H9 (cell line): Measurements from ENCODE around the gene DSCAM. TPM values are rescaled to one million over a fixed set of nuclear protein-coding genes. Genes with fewer than 3 reads are reported as not detected.

Experiments used
- DNase-seq: peaks from one replicate; pipeline ENCODE4 v3.0.0-alpha.2; 2017
- H2AFZ ChIP-seq: one replicate; pipeline ENCODE4 v1.6.1; 2013; ENCODE audit warnings: mild to moderate bottlenecking, low read length, control low read depth, moderate library complexity
- H2AK5ac ChIP-seq: 2 replicates; pipeline ENCODE4 v1.6.1; 2013; ENCODE audit warnings: low read length, control low read depth, mixed read lengths; ENCODE audit not compliant: insufficient read length
- H2BK120ac ChIP-seq: one replicate; pipeline ENCODE4 v1.6.1; 2013; ENCODE audit warnings: low read depth, mild to moderate bottlenecking, low read length, control low read depth, inconsistent platforms; ENCODE audit not compliant: poor library complexity, severe bottlenecking
- H2BK12ac ChIP-seq: 2 replicates; pipeline ENCODE4 v1.6.1; 2013; ENCODE audit warnings: low read length, control low read depth, mixed read lengths, low read depth; ENCODE audit not compliant: insufficient read length
- H2BK15ac ChIP-seq: 2 replicates; pipeline ENCODE4 v1.6.1; 2013; ENCODE audit warnings: low read depth, low read length, control low read depth
- H2BK20ac ChIP-seq: one replicate; pipeline ENCODE4 v1.6.1; 2013; ENCODE audit warnings: low read depth, mild to moderate bottlenecking, low read length, control low read depth, inconsistent platforms; ENCODE audit not compliant: poor library complexity, severe bottlenecking
- H2BK5ac ChIP-seq: 2 replicates; pipeline ENCODE4 v1.6.1; 2013; ENCODE audit warnings: low read length, control low read depth, mixed read lengths; ENCODE audit not compliant: insufficient read length
- H3K14ac ChIP-seq: 2 replicates; pipeline ENCODE4 v1.6.1; 2013; ENCODE audit warnings: low read length, control low read depth; ENCODE audit not compliant: insufficient read depth
- H3K18ac ChIP-seq: 2 replicates; pipeline ENCODE4 v1.6.1; 2013; ENCODE audit warnings: low read depth, mild to moderate bottlenecking, mixed read lengths, low read length, control low read depth; ENCODE audit not compliant: insufficient read length
- H3K23ac ChIP-seq: 2 replicates; pipeline ENCODE4 v1.6.1; 2013; ENCODE audit warnings: low read length, control low read depth, mixed read lengths, low read depth; ENCODE audit not compliant: insufficient read length
- H3K23me2 ChIP-seq: 2 replicates; pipeline ENCODE4 v1.6.1; 2013; ENCODE audit warnings: low read depth, mild to moderate bottlenecking, mixed read lengths, low read length, control low read depth; ENCODE audit not compliant: insufficient read length, poor library complexity, severe bottlenecking
- H3K27ac ChIP-seq: 2 replicates; pipeline ENCODE4 v1.5.1; 2013; ENCODE audit warnings: low read length, control low read depth, mixed read lengths, low read depth; ENCODE audit not compliant: insufficient read length
- H3K27me3 ChIP-seq: 2 replicates; pipeline ENCODE4 v1.6.1; 2013; ENCODE audit warnings: low read length, control low read depth, inconsistent platforms; ENCODE audit not compliant: insufficient read depth
- H3K4ac ChIP-seq: 2 replicates; pipeline ENCODE4 v1.6.1; 2013; ENCODE audit warnings: low read depth, mild to moderate bottlenecking, control low read depth, inconsistent platforms, low read length, moderate library complexity
- H3K4me1 ChIP-seq: 2 replicates; pipeline ENCODE4 v1.6.1; 2013; ENCODE audit warnings: low read length, control low read depth, inconsistent platforms; ENCODE audit not compliant: insufficient read depth
- H3K4me2 ChIP-seq: 2 replicates; pipeline ENCODE4 v1.6.1; 2013; ENCODE audit warnings: low read length, control low read depth, mixed read lengths; ENCODE audit not compliant: insufficient read length, insufficient read depth
- H3K56ac ChIP-seq: 2 replicates; pipeline ENCODE4 v1.6.1; 2013; ENCODE audit warnings: low read depth, mild to moderate bottlenecking, mixed read lengths, low read length, control low read depth; ENCODE audit not compliant: insufficient read length
- H3K79me1 ChIP-seq: 2 replicates; pipeline ENCODE4 v1.6.1; 2013; ENCODE audit warnings: low read depth, mild to moderate bottlenecking, moderate library complexity, low read length, control low read depth, inconsistent platforms; ENCODE audit not compliant: insufficient read depth, poor library complexity, severe bottlenecking
- H3K79me2 ChIP-seq: 2 replicates; pipeline ENCODE4 v1.6.1; 2013; ENCODE audit warnings: low read length, control low read depth, inconsistent platforms; ENCODE audit not compliant: insufficient read depth
- H3K9ac ChIP-seq: 2 replicates; pipeline ENCODE4 v1.6.1; 2013; ENCODE audit warnings: low read length, control low read depth, mixed read lengths; ENCODE audit not compliant: insufficient read length; ENCODE audit errors: extremely low read depth
- H3K9me3 ChIP-seq: one replicate; pipeline ENCODE4 v1.6.1; 2013; ENCODE audit warnings: low read depth, low read length, inconsistent platforms; ENCODE audit not compliant: control insufficient read depth
- H3T11ph ChIP-seq: one replicate; pipeline ENCODE4 v1.6.1; 2013; ENCODE audit warnings: mild to moderate bottlenecking, low read length, control low read depth, inconsistent platforms
- H4K20me1 ChIP-seq: one replicate; pipeline ENCODE4 v1.6.1; 2013; ENCODE audit not compliant: control insufficient read depth, insufficient read length, insufficient read depth
- H4K5ac ChIP-seq: 2 replicates; pipeline ENCODE4 v1.6.1; 2013; ENCODE audit warnings: low read depth, mild to moderate bottlenecking, mixed read lengths, low read length, control low read depth; ENCODE audit not compliant: insufficient read length
- H4K8ac ChIP-seq: replicated peaks from 2 replicates; pipeline ENCODE4 v1.6.1; 2013; ENCODE audit warnings: low read length, control low read depth, mixed read lengths, low read depth; ENCODE audit not compliant: insufficient read length
- H4K91ac ChIP-seq: 2 replicates; pipeline ENCODE4 v1.6.1; 2013; ENCODE audit warnings: low read depth, mild to moderate bottlenecking, moderate library complexity, mixed read lengths, low read length, control low read depth; ENCODE audit not compliant: insufficient read length
- H3K27ac Mint-ChIP-seq, 3 experiments: 2 replicates in 2 of 3; 3 replicates in 1 of 3; pipeline ENCODE4 v1.8.0; 2020 to 2021; ENCODE audit warnings: mixed read lengths in 3 of 3, mild to moderate bottlenecking in 1 of 3, moderate library complexity in 1 of 3
- H3K27me3 Mint-ChIP-seq: 2 replicates; pipeline ENCODE4 v1.8.0; 2021; ENCODE audit warnings: low read depth, mild to moderate bottlenecking, moderate library complexity, mixed read lengths
- H3K36me3 Mint-ChIP-seq, 3 experiments: 2 replicates in 2 of 3; 3 replicates in 1 of 3; pipeline ENCODE4 v1.8.0; 2020 to 2021; ENCODE audit warnings: low read depth in 3 of 3, mixed read lengths in 3 of 3; ENCODE audit not compliant: insufficient read depth in 1 of 3
- H3K4me1 Mint-ChIP-seq, 2 experiments: 2 replicates each; pipeline ENCODE4 v1.8.0; 2020; ENCODE audit warnings: mixed read lengths in 2 of 2
- H3K4me3 Mint-ChIP-seq, 2 experiments: 2 replicates in 1 of 2; 3 replicates in 1 of 2; pipeline ENCODE4 v1.8.0; 2020 to 2021; ENCODE audit warnings: mild to moderate bottlenecking in 2 of 2, mixed read lengths in 2 of 2, moderate library complexity in 1 of 2
- H3K9me3 Mint-ChIP-seq, 2 experiments: 2 replicates in 1 of 2; 3 replicates in 1 of 2; pipeline ENCODE4 v1.8.0; 2020; ENCODE audit warnings: mild to moderate bottlenecking in 2 of 2, mixed read lengths in 2 of 2, moderate library complexity in 1 of 2
- CTCF ChIP-seq: fragments of 200-600 bp; sonication (generic); conservative IDR thresholded peaks from 3 replicates; pipeline ENCODE4 v1.8.0; 2021; ENCODE audit warnings: antibody characterized with exemption, mild to moderate bottlenecking
- WGBS: extraction: QIAGEN DNeasy Blood & Tissue Kit; methylation state at CpG from one replicate; pipeline ENCODE4 v1.1.7; 2013; ENCODE audit warnings: missing lambda C conversion rate, low lambda C conversion rate, mixed read lengths; ENCODE audit not compliant: insufficient read length; ENCODE audit errors: extremely low coverage; 5-methylcytosine and 5-hydroxymethylcytosine counted together
- total RNA-seq: library from RNA; stranded (reverse); gene quantifications from 2 replicates; pipeline ENCODE4 v1.2.1, GENCODE V29; 2021

DSCAM gene
- total RNA-seq, 1 experiment from 2014 or later, result 0.17 TPM

- no CpG with 5 or more reads among the region's 2 CpGs for WGBS
- Histone ChIP-seq H3K4me2 (no peak overlapping the region), H3K79me2 (no peaks in the 10 kb centered on the region), H2BK20ac (no peak overlapping the region), H3K4me1 (no peaks in the 10 kb centered on the region), H3K27me3 (no peaks in the 10 kb centered on the region), H2AFZ (no peak overlapping the region), H3K9ac (no peak overlapping the region), H2BK15ac (no peak overlapping the region), H4K91ac (no peak overlapping the region), H2BK120ac (no peak overlapping the region), H3K79me1 (no peaks in the 10 kb centered on the region), H4K5ac (no peak overlapping the region), H3K23me2 (no peaks in the 10 kb centered on the region), H2BK12ac (no peak overlapping the region), H3K14ac (no peak overlapping the region), H3T11ph (no peak overlapping the region), H3K23ac (no peak overlapping the region), H2BK5ac (no peak overlapping the region), H3K56ac (no peak overlapping the region), H4K20me1 (no peaks in the 10 kb centered on the region), H3K4ac (no peak overlapping the region), H2AK5ac (no peak overlapping the region), H3K18ac (no peak overlapping the region), H3K9me3 (peaks cover 17% of the 10 kb centered on the region), H4K8ac (no peak overlapping the region), H3K27ac (no peak overlapping the region)
- no peak for TF ChIP-seq CTCF
- H3K36me3 Mint-ChIP-seq, result peaks cover 5 to 30% (median 6%) of the 10 kb centered on the region in 3 experiments
- peaks cover 35 to 41% of the 10 kb centered on the region in 2 experiments for H3K9me3 Mint-ChIP-seq
- H3K27ac Mint-ChIP-seq, result no peak overlapping the region
- no peaks in the 10 kb centered on the region for H3K4me1 Mint-ChIP-seq
- H3K27me3 Mint-ChIP-seq, result no peaks in the 10 kb centered on the region
- no peak for DNase-seq
- H3K4me3 Mint-ChIP-seq, result no peak overlapping the region
These were observed 49.1 kb downstream of the DSCAM start for GRCh38 chr21:40797891-40798290.
